GM23338 (cell line): Measurements from ENCODE around the gene ARMCX4.

Experiments
- CREB1 ChIP-seq: fragments of 250-450 bp; sonication (Bioruptor Pico); IDR thresholded peaks from 2 replicates; pipeline ENCODE4 v1.5.0; 2020; ENCODE audit warnings: low read depth, mild to moderate bottlenecking, moderate library complexity
- CTCF ChIP-seq, 2 experiments: fragments of 200-600 bp in 1 of 2; sonication (generic) in 1 of 2; conservative IDR thresholded peaks; 2 replicates each; pipeline versions ENCODE4 v1.5.1 to v1.6.1; 2016 to 2017; ENCODE audit warnings: antibody characterized with exemption in 2 of 2, low read depth in 2 of 2, mild to moderate bottlenecking in 2 of 2, moderate library complexity in 1 of 2
- EZH2 ChIP-seq: fragments of 200-600 bp; sonication (generic); IDR thresholded peaks from one replicate; pipeline ENCODE4 v1.8.0; 2017; ENCODE audit warnings: antibody characterized with exemption, mild to moderate bottlenecking, low read depth; ENCODE audit not compliant: unreplicated experiment
- EZH2phosphoT487 ChIP-seq: fragments of 200-600 bp; sonication (generic); IDR thresholded peaks from one replicate; pipeline ENCODE4 v1.8.1; 2018; ENCODE audit warnings: antibody characterized with exemption; ENCODE audit not compliant: unreplicated experiment
- JUNB ChIP-seq: IDR thresholded peaks from one replicate; pipeline ENCODE4 v1.6.1; 2016; ENCODE audit warnings: antibody characterized with exemption; ENCODE audit not compliant: unreplicated experiment
- NANOG ChIP-seq: IDR thresholded peaks from 2 replicates; pipeline ENCODE4 v1.6.1; 2016; ENCODE audit warnings: antibody characterized with exemption, borderline replicate concordance
- POLR2AphosphoS5 ChIP-seq: IDR thresholded peaks from 2 replicates; pipeline ENCODE4 v1.6.1; 2016; ENCODE audit warnings: antibody characterized with exemption, low read depth
- REST ChIP-seq: IDR thresholded peaks from one replicate; pipeline ENCODE4 v1.6.1; 2018; ENCODE audit warnings: antibody characterized with exemption; ENCODE audit not compliant: unreplicated experiment
- ZNF114 ChIP-seq: fragments of 250-450 bp; sonication (Bioruptor Pico); IDR thresholded peaks from 2 replicates; pipeline ENCODE4 v1.5.0; 2020; ENCODE audit warnings: mild to moderate bottlenecking, moderate library complexity

- no peak for TF ChIP-seq EZH2
- TF ChIP-seq CTCF (conservative IDR thresholded peaks at IDR 0.05; ENCODE audit: low read depth in 2 of 2): no peak
- no peak for TF ChIP-seq POLR2AphosphoS5
- no peak for TF ChIP-seq ZNF114 (CRISPR knock-in tag)
- TF ChIP-seq EZH2phosphoT487: no peak
- no peak for TF ChIP-seq REST
- no peak for TF ChIP-seq JUNB
- TF ChIP-seq NANOG: no peak
- TF ChIP-seq CREB1 (CRISPR knock-in tag): no peak
Observed at GRCh38 chrX:101442085-101442484, 43.2 kb upstream of the ARMCX4 start.
